Left hindlimb (tissue), 1 donor: ENCODE data around the gene CERS5.
A peak's percentile ranks its signal among the peaks of the same experiment; 100 is the strongest.

Experiments
- DNase-seq: peaks from one replicate; pipeline ENCODE4 v3.0.0-alpha.2; 2018

The CERS5 gene

DNA sequence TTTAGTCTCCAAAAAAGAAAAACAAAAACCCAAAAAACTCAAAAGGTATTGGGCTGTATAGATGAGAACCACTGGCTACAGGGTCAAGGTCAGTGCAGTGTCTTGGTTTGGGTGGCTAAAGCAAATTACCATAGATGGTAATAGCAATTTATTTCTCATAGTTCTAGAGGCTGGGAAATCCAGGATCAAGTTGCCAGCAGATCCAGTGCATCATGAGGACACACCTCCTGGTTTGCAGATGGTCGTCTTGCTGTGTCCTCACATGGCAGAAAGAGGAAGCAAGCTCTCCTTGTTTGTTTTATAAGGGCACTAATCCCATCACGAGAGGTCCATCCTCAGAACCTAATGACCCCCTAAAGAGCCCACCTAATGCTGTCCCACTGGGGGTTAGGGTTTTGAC, 44.0 kb downstream of the CERS5 start:
- no peak for DNase-seq

GRCh38 chr12:50121641-50122040, 45.5 kb downstream of the CERS5 start:
- no peak for DNase-seq

GRCh38 chr12:50120953-50121352, 46.2 kb downstream of the CERS5 start:
- no peak for DNase-seq

DNA sequence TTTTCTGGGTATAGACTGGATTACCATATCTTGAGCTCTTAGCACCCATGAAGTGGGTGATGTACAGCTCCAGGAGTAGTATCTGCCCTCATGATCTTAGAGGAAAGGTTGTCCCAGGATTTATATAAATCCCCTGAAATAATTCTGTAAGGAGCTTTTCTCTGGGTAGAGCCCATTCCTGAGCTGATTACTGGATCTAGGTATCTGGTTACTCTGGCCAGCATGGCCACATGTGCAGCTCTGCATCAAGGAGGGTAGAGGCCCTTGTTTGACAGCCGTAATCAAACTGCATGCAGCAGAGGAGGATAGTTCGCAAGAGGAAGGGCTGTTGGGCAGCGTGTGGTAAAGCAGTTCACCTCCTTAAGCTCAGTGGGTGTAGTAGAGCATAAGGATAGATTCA, 46.6 kb downstream of the CERS5 start:
- DNase-seq: no peak

GRCh38 chr12:50119387-50119786, 47.8 kb downstream of the CERS5 start:
- DNase-seq: no peak

DNA sequence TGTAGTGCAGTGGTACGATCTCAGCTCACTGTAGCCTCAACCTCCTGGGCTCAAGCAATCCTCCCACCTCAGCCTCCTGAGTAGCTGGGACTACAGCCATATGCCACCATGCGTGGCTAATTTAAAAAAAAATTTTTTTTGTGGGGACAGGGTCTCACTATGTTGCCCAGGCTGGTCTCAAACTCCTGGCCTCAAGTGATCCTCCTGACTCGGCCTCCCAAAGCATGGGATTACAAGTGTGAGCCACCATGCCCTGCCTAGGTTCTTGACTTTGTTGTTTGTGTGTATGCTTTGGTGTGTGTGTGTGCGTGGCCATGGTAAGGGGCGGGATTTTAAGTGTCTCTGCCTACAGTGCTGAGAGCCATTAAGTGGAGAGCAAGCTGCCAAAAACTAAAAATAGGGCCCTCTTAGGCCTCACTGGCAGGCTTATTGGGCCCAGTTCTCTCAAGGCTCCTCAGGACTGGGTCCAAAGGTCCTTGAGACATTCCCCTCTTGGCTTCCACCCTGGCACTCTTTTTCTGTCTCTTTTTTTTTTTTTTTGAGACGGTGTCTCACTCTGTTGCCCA, 50.0 kb downstream of the CERS5 start:
- no peak for DNase-seq

DNA sequence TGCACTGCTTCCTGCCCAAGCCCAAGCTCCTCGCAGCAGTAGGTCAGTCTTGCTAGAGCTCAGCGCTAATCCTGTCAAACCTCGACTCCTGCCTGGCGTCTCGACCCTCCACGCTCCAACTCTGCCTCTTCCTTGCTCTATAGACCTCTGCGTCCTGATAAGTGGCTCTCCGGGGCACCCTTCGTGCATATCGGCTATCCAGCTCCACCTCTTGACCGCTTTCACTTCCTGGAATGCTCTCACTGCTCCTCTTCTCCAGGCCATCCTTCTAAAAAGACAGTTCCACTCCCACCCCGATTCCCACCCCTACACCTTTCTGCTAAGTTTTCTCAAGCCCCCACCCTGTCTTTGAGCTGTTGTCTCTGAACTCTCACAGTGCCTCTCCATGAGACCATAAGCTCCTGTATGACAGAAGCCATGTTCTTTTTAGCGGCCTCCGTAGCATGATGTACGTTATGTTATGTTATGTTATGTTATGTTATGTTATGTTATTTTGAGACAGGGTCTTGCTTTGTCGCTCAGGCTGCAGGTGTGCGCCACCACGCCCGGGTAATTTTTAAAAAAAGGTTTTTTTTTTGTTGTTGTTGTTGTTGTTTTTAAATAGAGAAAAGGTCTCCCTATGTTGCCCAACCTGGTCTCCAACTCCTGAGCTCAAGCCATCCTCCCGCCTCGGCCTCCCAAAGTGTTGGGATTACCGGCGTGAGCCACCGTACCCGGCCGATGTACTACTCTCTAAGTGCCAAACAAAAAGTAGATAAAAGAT, 54.5 kb downstream of the CERS5 start:
- peak; percentile 54 for DNase-seq

DNA sequence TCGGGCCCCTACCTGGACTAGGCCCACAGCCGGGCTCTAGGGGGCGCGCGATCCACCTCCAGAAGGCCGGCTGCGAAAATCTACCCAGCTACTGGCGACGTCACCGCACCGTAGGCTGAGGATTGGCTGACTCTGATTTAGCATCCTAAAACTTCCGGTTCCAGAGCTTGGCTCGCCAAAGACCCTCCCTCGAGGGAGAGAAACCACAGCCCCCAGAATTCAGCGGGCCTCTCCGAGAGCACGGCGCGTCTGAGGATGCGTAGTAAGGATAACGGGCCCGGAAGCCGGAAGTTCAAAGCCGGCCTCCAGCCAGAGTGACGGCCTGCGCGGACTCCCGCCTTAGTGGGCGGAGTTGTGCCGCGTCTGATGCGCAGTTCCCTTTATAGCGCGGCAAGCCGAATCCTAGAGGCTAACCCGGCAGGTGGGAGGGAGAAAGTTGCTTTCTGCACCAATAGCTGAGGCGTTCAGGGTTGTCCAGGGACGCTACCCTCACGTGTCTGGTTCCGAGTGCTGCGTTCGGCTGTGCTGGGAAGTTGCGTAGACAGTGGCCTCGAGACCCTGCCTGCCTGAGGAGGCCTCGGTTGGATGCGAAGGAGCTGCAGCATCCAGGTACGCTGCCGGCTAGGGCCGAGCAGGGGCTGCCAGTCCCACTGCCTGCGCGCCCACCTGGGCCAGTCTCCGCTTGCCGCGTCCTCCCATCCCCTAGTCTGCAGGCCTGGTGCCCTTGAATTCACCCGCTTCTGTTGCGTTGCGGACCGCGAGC, 55.3 kb downstream of the CERS5 start, which contains the start of gene COX14:
COX14 (plus strand) TSS at position 544 of the 763 bp plus-strand sequence. CDS start 7,808 bp downstream, outside the sequence.
- DNase-seq: peak; percentile 100

DNA sequence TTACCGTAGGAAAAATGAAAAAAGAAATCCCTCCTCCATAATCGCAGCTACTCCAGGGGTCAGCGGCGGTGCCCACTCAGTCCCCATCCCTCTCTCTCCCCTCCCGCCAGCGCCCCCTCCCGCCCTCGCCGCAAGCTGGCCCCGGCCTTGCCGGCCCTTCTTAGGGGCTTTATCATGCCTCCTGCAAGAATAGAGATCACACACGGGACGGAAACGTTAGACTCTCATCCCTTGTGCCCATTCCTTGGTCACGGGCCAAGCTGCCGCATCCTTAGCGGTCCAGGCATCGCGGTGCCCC, 55.8 kb downstream of the CERS5 start:
- no peak for DNase-seq

GRCh38 chr12:50110762-50111351, 56.3 kb downstream of the CERS5 start:
- peak; percentile 52 for DNase-seq

- no peak for DNase-seq
Observed at GRCh38 chr12:50110127-50110761, 56.9 kb downstream of the CERS5 start.

GRCh38 chr12:50109319-50109718, 57.9 kb downstream of the CERS5 start:
- DNase-seq: no peak

DNA sequence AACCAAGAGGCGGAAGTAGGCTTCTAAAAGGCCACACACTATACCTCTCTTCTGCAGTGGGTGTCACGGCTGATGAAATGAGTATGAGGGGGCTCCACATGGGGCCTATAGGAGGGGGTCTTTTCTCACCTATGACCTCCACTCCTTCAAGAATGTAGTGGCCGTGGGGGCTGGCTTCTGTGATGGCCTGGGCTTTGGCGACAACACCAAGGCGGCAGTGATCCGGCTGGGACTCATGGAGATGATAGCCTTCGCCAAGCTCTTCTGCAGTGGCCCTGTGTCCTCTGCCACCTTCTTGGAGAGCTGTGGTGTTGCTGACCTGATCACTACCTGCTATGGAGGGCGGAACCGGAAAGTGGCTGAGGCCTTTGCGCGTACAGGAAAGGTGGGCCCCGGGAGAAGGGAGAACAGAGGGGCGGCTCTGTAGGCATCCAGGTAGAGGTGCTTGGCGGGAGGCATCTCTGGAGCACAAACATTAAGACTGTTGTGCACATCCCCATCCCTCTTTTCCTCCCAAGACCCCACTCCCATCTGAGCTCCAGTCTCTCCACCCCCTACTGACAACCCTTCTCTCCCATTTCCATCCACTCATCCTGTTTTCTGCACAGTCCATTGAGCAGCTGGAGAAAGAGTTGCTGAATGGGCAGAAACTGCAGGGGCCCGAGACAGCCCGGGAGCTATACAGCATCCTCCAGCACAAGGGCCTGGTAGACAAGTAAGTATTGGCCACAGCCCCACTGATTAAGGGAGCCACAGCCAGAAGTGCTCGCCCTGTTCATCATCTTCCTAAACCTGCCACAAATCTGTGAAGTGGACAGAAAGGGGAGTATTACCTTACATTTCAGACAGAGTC, 59.5 kb downstream of the CERS5 start:
- DNase-seq: no peak

- DNase-seq: no peak
Observed at GRCh38 chr12:50106907-50107306, 60.3 kb downstream of the CERS5 start.

- DNase-seq: no peak
Observed at GRCh38 chr12:50105913-50106450, 61.2 kb downstream of the CERS5 start.

GRCh38 chr12:50104417-50105366, 62.5 kb downstream of the CERS5 start:
- DNase-seq: no peak

- no peak for DNase-seq
Observed at GRCh38 chr12:50103767-50104321, 63.3 kb downstream of the CERS5 start, which contains the start of gene GPD1. TSS of gene GPD1 (plus strand) at chr12:50104008. CDS start at chr12:50104051, 43 bp downstream.

- DNase-seq: no peak
Observed at GRCh38 chr12:50103351-50103750, 63.8 kb downstream of the CERS5 start.

GRCh38 chr12:50102646-50103309, 64.4 kb downstream of the CERS5 start:
- no peak for DNase-seq

DNA sequence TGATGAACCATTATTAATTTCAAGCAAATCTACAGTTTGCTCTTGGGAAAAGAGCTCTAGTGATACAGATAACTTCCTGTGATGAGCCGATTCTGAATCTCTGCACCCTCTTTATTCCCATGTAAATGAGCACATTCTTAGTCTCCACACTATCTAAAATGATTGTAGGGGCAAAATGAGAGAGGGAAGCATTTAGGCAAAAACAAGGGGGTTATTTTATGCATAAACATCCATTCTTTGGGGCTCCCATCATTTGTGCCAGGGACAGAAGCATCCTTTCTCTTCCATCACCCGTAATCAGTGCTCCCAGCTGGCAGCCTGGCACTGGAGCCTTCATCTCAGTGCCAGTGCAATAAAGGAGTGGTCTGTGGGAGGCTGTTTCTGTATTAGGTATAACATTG, 65.0 kb downstream of the CERS5 start:
- no peak for DNase-seq
